ENCODE data around the gene CATSPER4.

Gene CATSPER4

DNA sequence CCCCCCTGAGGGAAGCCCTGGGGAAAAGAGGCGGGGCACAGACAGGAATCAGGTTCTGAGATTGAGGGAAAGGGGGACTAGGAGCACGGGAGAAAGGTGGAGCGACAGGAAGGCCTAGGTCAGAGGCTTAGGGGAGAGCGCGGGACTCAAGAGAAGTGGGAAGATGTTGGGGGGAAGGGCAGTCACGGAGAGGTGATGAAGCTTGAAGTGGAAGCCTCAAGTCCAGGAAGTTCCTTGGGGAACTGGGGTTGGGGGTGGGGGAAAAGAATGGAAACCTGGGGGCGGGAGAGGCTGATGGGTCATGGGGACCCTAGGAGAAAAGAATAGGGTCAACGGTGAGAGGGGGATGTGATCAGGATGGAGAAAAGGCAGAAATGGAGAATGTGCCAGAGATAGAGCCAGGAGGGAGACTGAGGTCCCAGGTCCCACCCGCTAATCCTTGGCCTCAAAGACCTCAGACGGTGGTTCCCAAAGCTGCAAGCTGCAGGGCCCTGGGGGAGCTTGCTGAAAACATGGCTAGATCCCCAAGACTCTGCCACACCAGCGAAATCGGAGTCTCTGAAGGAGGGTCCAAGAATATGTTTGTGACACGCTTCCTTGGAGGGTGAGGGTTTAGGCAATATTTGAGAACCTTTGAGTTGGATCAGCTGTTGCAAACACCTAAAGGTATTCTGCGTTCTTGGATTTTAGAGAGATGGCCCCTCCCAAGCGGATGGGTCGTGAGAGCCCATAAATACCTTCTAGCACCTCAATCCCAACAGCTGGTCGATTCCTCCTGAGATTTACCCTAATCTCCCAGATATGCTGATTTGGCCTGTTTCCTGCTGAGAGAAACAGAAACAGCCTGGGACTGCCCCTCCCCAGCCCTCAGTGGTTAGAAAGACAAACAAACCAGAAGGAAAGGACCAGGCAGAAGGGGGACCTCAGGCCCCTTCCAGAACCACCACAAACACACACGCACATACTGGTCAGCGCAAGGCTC, 25.2 kb upstream of the CATSPER4 start:
- DNase-seq (ENCODE audit: low spot score), result peak; percentile 60

DNA sequence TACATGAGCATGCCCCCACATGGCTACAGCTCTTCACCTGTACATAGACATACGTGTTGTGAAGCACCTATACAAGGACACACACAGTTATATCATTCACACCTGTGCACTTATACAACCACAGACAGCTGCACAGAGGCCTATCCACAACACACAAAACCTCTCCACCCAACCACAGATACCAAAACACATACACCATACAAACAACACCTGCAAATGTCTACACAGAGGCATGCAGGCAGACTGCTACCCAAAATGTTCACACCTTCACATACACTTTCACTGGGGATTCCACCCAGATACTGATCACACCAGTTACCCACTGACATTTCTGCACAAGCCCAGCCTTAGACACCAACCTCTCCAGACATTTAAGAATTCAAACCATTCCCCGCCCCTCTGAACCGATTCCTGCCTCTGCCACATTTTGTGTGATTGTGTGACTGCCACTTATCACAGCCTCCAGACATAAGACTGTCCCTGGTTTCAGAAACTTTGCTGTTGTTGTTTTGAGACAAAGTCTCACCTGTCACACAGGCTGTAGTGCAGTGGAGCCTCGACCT, 23.6 kb upstream of the CATSPER4 start:
- DNase-seq (ENCODE audit: low spot score), result no peak

DNA sequence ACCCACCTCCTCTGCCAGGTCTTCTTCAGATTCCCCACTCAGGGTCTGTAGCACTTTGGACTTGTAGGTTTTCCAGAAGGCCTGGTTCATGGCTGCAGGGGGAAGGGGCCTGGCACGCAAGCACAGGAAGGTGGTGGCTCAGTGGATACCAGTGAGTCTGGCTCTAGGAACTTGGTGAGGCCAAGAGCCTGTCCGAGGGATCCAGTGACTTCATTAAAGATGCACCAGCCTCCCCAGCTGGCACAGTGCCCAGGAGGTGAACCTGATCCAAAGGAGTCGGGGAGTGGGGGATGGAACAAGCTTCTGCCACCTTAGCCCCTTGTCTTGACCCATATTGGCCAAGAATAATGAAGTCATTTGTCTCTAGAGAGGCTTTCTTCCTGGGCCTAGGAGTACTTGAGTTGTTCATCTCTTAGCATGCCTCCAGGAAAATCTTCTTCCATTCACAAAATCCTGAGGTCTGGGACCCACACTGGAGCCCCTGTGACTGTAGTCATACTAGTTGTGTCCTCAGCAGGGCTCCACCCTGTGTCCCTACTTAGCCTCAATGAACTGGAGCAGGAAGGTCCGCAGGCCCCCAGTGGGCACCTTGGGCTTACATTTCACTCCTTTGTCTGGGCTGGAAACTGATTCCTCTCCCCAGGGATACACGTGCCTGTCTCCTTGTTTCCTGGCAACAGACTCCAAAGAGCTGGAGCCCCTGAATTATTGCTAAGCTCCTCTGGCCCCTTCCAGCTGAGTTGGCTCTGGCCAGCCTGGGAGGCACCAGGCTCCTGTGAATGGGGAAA, 21.8 kb upstream of the CATSPER4 start, which contains the start of gene C1orf232:
Gene C1orf232, minus strand, starts transcription at position 554 of the 788 bp plus-strand sequence. Its CDS starts 464 bp downstream, at position 90.
- DNase-seq (ENCODE audit: low spot score), result no peak

DNA sequence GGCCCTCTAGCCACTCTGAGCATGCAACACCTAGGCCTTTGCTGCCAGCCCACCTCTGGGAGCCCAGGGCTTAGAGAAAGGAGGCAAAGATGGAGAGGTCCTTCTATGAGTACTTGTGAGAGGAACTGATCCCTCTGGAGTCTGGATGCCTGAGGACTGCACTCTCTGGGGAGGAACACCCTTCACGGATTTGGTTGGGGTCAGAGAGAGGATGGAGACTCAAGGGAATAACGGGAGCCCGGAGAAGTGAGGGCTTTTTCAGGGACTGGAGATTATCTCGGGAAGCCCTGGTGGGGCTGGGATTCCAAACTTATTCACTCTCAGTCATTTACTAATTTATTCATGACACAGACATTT, 21.2 kb upstream of the CATSPER4 start:
- DNase-seq (ENCODE audit: low spot score), result no peak

DNA sequence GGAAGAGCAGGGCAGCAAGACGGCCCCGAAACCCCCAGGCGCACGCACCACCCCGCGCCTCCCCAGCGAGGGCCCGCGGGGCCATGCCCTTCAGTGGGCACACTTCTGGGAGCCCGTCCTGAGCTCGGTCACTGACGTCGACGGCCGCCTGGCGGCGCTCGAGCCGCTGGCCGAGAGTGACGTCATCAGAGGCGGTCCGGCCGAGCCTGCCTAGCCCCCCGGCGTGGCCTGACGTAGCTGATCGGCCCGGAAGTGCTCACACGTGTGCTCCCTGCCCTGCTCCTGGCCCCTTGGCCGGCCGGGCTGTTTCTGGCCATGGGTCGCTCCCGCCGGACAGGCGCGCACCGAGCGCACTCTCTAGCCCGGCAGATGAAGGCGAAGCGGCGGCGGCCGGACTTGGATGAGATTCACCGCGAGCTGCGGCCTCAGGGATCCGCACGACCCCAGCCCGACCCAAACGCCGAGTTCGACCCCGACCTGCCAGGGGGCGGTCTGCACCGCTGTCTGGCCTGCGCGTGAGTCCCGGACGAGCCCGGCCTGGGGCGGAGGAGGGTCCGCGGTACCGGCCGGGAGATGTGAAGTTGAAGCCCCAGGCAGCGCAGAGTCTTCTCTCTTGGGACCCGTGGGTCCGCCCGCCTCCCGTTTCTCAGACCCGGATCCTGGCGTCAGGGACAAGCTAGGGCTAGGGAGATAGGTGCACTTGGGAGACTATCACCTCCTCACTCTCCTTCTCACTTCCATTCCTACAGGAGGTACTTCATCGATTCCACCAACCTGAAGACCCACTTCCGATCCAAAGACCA, 20.5 kb upstream of the CATSPER4 start, which contains the start of gene ZNF593:
Gene ZNF593, plus strand, starts transcription at position 240 of the 803 bp plus-strand sequence. Its CDS starts 76 bp downstream, at position 316.
- DNase-seq (ENCODE audit: low spot score), result peak; percentile 99

DNA sequence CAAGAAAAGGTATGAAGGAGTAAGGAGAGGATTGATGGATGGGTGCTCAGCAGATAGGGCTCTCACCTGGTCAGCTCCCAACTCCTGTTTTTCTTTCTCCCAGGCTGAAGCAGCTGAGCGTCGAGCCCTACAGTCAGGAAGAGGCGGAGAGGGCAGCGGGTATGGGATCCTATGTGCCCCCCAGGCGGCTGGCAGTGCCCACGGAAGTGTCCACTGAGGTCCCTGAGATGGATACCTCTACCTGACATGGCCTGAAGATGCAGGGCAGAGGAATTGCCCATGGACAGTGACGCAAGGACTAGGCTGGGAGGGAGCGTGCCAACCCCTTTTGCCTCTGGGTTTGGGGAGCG, 20.0 kb upstream of the CATSPER4 start:
- no peak for DNase-seq (ENCODE audit: low spot score)

DNA sequence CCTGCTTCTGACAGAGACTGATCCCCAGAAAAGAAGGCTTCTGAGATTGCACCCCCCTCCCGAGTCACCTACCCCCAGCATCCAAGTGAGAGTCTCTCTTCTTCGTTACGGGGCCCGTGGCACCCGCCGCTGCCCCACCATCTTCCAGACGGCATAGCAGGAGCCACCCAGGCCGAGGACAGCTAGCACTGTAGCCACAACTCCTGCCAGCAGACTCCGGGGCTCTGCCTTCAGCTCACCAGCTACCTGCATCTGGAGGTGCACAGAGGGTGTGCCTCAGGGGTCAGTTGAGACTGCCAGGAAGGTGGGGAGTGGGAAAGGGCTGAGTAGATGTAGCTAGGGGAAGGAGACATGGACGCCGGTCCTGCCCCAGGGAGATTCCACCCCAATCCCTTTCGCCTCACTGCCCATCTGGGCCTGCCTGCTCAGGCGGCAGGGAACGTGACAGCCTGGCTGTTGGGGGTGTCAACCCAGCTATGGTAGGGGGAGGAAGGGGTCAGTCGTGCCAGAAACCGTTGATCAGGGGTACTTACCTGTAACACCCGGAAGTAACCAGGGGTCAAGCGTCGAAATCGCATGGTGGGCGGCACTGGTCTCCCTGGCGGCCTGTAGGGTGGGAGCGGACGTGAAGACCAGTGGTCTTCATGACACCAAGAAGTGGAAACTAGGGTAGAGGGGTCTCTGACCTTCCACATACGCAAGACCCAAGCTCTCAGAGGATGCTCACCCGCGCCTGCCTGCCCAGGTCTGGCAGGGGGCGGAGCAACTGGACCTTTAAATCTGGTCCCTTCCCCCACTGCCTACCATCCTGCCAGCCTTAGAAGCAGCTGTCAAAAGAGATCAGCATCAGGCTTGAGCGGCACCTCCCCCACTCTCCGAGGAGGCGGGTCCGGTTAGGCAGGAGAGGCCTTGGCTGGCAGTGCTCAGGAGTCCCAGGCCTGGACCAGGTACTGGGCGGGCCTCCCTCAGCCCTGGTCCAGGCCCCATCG, 19.0 kb upstream of the CATSPER4 start, which contains the start of gene ZNF593OS:
Gene ZNF593OS, minus strand, starts transcription at position 749 of the 989 bp plus-strand sequence. Its CDS starts 171 bp downstream, at position 578.
- no peak for DNase-seq (ENCODE audit: low spot score)

DNA sequence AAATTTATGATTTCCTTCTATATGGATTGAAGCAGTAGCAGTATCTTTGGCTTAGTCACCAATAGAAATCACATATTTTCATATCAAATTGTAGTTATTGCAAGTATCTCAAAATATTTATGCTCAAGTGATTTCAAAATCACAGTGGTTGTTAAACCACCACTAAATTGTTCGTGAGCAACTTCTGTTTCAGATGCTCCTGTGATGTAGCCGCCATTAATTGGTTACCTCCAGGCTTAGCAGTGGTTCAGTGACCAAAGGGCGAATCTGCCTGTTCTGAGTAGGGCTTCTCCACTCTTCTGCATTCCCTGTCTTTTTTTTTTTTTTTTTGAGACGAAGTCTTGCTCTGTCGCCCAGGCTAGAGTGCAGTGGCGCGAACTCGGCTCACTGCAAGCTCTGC, 15.1 kb upstream of the CATSPER4 start:
- no peak for DNase-seq (ENCODE audit: low spot score)

DNA sequence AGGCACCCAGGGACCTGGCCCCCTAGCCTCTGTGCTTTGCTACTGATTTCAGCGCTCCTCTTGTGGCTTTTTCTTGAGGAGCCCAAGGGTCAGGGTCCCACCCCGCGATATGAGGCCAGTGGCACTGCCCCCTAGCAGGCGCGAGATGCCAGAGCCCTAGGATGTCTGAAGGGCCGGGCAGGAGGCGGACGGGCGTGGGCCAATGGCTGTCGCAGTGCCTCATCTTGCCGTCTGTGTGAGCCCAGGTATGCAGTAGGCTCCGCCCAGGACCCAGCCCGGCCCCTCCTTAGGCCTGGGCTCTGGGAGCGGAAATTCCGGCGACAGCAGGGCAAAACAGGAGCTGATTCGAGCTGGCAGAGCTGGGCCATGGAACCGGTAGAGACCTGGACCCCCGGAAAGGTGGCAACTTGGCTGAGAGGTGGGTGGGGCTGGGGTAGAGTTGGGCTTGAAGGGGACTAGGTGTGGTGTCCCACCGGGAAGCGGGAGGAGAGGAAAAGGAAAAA, 13.2 kb upstream of the CATSPER4 start, which contains the start of gene CNKSR1:
Gene CNKSR1, plus strand, starts transcription at position 310 of the 503 bp plus-strand sequence. Its CDS starts 57 bp downstream, at position 367.
- no peak for DNase-seq (ENCODE audit: low spot score)

DNA sequence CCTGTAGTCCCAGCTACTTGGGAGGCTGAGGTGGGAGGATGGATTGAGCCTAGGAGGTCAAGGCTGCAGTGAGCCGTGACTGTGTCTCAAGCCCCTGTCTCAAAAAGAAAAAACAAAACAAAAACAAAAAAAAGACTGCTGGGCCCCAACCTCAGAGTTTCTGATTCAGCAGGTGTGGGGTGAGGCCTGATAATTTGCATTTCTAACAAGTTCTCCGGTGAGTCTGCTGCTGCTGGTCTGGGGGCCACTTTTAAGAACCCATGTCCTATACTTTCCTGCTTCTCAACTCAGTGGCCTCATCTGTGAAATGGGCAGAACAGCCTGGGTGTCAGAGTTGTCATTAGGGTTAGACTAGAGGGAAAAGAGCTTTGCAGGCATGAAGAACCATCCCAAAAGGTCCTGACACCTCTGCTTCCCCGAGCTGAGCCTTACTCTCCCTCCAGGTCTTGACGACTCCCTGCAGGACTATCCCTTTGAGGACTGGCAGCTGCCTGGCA, 10.3 kb upstream of the CATSPER4 start:
- no peak for DNase-seq (ENCODE audit: low spot score)

DNA sequence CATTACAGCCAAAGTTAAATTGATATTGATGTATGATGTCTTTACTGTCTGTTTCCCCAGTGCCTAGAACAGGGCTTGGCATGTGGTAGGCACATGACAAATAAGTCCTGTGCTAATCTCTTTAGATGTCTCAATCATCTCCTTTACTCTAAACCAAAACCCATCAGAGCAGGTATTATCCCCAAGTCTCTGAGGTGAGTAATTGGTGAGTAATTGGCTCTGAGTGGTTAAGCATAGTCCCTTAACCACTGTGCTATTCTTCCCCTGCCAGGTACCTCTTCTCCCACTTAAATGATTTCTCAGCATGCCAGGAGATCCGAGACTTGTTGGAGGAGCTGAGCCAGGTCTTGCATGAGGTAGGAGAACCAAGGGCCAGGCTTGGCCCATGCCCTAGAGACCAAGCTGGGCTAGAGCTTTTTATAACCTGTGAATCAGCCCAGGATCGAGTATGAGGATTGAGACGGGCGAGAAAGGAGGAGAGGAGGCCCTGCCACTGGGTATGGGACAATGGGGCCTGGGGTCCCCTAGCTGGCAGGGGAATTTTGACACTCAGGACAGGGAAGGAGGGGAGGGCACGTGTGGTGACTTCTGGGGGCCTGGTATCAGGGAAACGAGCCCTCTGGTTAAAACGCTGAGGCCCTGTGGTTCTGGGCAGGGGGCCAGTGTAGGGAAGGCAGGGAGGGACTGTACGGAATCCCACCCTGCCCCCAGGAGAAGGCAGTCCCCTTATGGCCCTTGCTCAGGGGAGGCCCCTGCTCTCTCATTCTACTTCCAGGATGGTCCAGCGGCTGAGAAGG, 8.6 kb upstream of the CATSPER4 start:
- no peak for DNase-seq (ENCODE audit: low spot score)

DNA sequence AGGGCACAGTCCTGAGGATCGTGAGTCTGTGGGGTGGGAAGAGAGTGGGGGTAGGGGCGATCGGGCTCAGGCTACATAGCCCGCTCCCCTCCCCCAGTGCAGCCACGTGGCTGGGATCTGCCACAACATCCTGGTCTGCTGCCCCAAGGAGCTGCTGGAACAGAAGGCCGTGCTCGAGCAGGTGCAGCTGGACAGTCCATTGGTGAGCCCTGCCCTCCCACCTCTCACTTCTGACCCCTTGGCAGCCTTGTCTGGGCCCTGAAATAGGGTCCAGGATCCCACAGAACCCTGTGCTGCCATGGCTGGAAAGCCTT, 8.1 kb upstream of the CATSPER4 start:
- DNase-seq (ENCODE audit: low spot score), result no peak

DNA sequence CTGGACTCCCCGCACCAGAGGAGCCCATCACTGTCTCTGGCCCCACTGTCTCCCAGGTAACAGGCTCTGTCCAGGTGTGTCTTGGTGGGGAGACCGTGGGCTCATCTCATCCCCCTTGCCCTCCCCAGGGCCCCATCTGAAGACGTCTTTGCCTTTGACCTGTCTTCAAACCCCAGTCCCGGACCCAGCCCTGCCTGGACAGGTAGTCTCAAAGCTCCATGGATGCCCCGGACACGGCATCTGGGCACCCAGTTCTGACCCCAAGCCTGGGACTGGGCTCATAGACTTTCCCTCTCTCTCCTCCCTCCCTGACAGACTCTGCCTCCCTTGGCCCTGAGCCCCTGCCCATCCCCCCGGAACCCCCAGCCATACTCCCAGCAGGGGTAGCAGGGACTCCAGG, 6.3 kb upstream of the CATSPER4 start:
- DNase-seq (ENCODE audit: low spot score), result no peak

DNA sequence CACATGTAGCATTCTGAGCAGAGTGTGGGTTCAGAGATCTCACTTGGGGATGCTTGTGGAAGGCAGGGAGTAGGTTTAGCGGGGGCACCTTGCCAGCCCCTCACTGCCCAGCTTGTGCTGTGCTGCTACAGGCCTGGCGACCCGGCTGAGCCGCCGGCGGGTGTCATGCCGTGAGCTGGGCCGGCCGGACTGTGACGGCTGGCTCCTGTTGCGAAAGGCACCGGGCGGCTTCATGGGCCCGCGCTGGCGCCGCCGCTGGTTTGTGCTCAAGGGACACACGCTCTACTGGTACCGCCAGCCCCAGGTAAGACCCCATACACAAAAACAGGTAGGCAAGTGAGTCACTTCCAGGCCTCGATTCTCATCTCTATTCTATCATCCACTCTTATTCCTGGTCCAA, 5.5 kb upstream of the CATSPER4 start:
- DNase-seq (ENCODE audit: low spot score), result no peak

DNA sequence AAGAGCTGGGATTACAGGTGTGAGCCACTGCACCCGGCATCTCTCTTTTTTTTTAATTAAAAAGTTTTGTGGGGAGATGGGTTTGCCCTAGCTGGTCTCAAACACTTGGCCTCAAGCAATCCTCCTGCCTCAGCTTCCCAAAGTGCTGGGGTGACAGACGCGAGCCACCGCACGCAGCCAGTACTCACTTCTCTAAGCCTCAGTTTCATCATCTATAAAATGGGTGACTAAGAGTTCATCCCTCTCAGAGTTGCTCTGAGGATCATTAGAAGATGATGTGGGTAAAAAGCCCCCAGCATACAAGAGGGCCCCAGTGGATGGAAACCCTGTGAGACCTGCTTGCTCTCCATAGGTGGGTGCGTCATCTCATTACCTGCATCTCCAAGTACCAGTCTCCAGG, 2.5 kb upstream of the CATSPER4 start:
- DNase-seq (ENCODE audit: low spot score), result no peak

DNA sequence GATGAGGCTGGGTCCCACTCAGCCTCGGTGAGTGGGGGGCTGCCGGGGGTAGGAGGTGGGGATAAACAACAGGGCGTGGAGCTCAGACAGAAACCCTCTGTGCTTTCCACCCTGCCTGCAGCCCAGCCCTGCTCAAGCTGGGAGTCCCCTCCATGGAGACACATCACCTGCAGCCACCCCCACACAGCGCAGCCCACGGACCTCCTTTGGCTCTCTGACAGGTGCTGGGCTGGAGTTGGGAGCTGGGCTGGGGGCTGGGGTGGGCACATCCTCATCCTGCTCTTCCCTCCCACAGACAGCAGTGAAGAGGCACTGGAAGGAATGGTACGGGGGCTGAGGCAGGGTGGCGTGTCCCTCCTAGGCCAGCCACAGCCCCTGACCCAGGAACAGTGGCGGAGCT, 1.9 kb upstream of the CATSPER4 start:
- no peak for DNase-seq (ENCODE audit: low spot score)

DNA sequence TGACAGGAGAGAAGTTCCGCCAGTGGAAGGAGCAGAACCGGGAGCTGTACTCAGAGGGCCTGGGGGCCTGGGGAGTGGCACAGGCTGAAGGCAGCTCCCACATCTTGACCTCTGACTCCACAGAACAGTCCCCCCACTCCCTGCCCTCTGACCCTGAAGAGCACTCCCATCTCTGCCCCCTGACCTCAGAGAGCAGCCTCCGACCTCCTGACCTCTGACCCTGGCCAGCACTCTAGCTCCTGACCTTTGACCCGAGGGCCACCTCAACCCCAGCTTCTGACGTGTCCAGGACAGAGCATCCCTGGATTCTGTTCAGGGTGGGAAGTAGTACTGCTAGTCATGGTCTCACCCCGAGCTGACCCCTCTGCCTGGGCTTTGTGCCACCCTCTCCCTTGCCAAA, 1.1 kb upstream of the CATSPER4 start:
- no peak for DNase-seq (ENCODE audit: low spot score)

DNA sequence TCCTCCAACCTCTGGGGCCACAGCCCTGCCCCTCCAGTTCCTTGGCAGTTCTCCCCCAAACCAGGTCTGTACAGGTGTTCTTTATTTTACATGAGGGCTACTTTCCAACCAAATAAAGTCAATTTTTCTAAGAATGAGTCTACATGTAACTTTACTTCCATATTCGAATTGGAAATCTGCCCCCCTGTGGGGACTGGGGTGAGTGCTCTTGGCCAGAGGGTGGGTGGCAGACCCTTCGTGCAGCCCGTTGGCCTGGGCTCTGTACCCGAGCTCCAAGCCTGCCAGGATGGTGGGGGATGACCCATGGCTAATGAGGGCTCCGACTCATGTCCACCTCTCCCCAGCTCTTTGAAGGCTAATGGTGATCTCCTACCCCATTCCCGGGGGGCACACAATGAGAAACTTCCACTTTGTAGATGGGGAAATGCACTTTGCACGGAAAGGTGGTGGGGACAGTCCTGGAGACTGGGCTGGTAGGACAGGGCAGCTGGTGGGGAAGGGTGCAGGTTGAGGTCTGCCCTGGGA, 589 bp upstream of the CATSPER4 start:
- no peak for DNase-seq (ENCODE audit: low spot score)

DNA sequence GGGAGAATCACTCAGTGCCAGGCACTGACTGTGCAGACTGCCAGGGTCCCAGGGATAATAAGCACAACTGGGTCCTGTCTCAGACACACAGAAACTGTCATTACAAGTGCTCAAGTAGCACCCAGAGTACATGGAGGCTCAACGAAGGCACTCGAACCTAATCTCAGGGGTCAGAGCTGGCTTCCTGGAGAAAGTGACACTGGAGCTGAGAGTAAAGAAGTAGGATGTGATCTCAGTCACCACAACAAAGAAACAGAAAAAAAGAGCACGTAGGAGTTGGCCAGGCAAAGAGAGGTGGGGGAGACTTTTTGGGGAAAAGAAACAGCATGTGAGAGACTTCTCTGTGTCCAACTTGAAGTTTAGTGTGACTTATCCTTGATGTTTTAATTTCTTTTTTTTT, 1.3 kb downstream of the CATSPER4 start:
- no peak for DNase-seq (ENCODE audit: low spot score)
